NK-92 (cell line): ENCODE data around the gene OSM.

ENCODE experiments used
- DNase-seq: peaks from one replicate; lab custom pipeline; 2025; ENCODE audit not compliant: unreplicated experiment; lab: John Stamatoyannopoulos, UW

The OSM gene

GRCh38 chr22:30265131-30265720, 1.4 kb downstream of the OSM start:
- no peak for DNase-seq

- DNase-seq = no peak
Measured at GRCh38 chr22:30263883-30264282, 2.8 kb downstream of the OSM start.

GRCh38 chr22:30262917-30263741, 3.5 kb downstream of the OSM start:
- no peak for DNase-seq

GRCh38 chr22:30262112-30262511, 4.5 kb downstream of the OSM start:
- DNase-seq = no peak

GRCh38 chr22:30261134-30261533, 5.5 kb downstream of the OSM start:
- no peak for DNase-seq

GRCh38 chr22:30260682-30261081, 6.0 kb downstream of the OSM start:
- no peak for DNase-seq

- DNase-seq = no peak
Measured at GRCh38 chr22:30260276-30260675, 6.4 kb downstream of the OSM start.

GRCh38 chr22:30254314-30254713, 12.3 kb downstream of the OSM start:
- DNase-seq = no peak

GRCh38 chr22:30253205-30253852, 13.3 kb downstream of the OSM start:
- DNase-seq = no peak

- no peak for DNase-seq
Measured at GRCh38 chr22:30252411-30253204, 14.0 kb downstream of the OSM start.

- no peak for DNase-seq
Measured at GRCh38 chr22:30251711-30252110, 14.9 kb downstream of the OSM start.

GRCh38 chr22:30250661-30251267, 15.9 kb downstream of the OSM start:
- no peak for DNase-seq

GRCh38 chr22:30250039-30250565, 16.5 kb downstream of the OSM start:
- DNase-seq = no peak

GRCh38 chr22:30249049-30250038, 17.3 kb downstream of the OSM start:
- no peak for DNase-seq

GRCh38 chr22:30248484-30248883, 18.2 kb downstream of the OSM start:
- no peak for DNase-seq

- DNase-seq = no peak
Measured at GRCh38 chr22:30247974-30248373, 18.7 kb downstream of the OSM start.

- no peak for DNase-seq
Measured at GRCh38 chr22:30247561-30247960, 19.1 kb downstream of the OSM start.

GRCh38 chr22:30246814-30247376, 19.8 kb downstream of the OSM start:
- DNase-seq = no peak
